ENCODE data around the gene CAMTA1. TPM values are rescaled to one million over a fixed set of nuclear protein-coding genes. Genes with fewer than 3 reads are reported as not detected.

CAMTA1 gene
- total RNA-seq, 1 experiment from 2014 or later, result 82.2 TPM

- no peaks in the 10 kb centered on the region for H3K9me3 ChIP-seq (ENCODE audit: control insufficient read depth, insufficient read depth, low read depth, low read length)
- H3K36me3 ChIP-seq (ENCODE audit: control insufficient read depth, insufficient read depth, low read length), result peaks cover 16% of the 10 kb centered on the region
- ChIA-PET CTCF (no interaction called here), POLR2A (no interaction called here)
- in situ Hi-C loops (cut with HindIII; ENCODE audit: low pct_unique_long_range_greater_than_20kb, low sequenced_read_pairs) (no loop called here), intact Hi-C loops (cut with micrococcal nuclease; ENCODE audit: unreplicated experiment) (no loop called here)
- DNase-seq (ENCODE audit: low read depth, low spot score) (peak; percentile 83), ATAC-seq (peak; percentile 96)
- H3K27me3 ChIP-seq (ENCODE audit: control insufficient read depth, insufficient read depth, low read length), result no peaks in the 10 kb centered on the region
- no TSS peak for BruUV-seq (replicated peaks)
- H3K4me1 ChIP-seq (ENCODE audit: control insufficient read depth, insufficient read depth, low read length), result peaks cover 16% of the 10 kb centered on the region
- TF ChIP-seq REST (IDR thresholded peaks at IDR 0.05; ENCODE audit: insufficient read depth in 1 of 2, low read depth in 2 of 2, low read length in 1 of 2), result no peak
- no peak for TF ChIP-seq TCF7L2 (IDR thresholded peaks at IDR 0.05; ENCODE audit: low read depth, low read length)
- no peak for TF ChIP-seq CTCF (IDR thresholded peaks at IDR 0.05)
- TF ChIP-seq SIN3A (IDR thresholded peaks at IDR 0.05; ENCODE audit: borderline replicate concordance, insufficient read depth, low read depth, low read length), result no peak; the same call in 1 of the 2 replicates
- no peak for TF ChIP-seq POLR2AphosphoS5 (IDR thresholded peaks at IDR 0.05; ENCODE audit: low read depth, low read length)
- H3K27ac ChIP-seq (ENCODE audit: low read length), result peak within 1 kb of the TSS; percentile 83
- peak within 1 kb of the TSS; percentile 65 to 66 for H3K4me3 ChIP-seq (ENCODE audit: low read depth in 2 of 2, low read length in 2 of 2)
Measured at GRCh38 chr1:7783826-7784491, 998.7 kb downstream of the CAMTA1 start, which contains the start of gene PER3. PER3 (plus strand) TSS chr1:7784291; CDS start chr1:7784878, 587 bp downstream.

GRCh38 chr1:7784492-7785071 lies 999.3 kb downstream of the CAMTA1 start:
- Histone ChIP-seq H3K4me3 (ENCODE audit: low read depth in 2 of 2, low read length in 2 of 2) (peak overlapping the region; percentile 65 to 66), H3K36me3 (ENCODE audit: control insufficient read depth, insufficient read depth, low read length) (peaks cover 15% of the 10 kb centered on the region), H3K4me1 (ENCODE audit: control insufficient read depth, insufficient read depth, low read length) (peaks cover 16% of the 10 kb centered on the region), H3K27me3 (ENCODE audit: control insufficient read depth, insufficient read depth, low read length) (no peaks in the 10 kb centered on the region), H3K27ac (ENCODE audit: low read length) (peak overlapping the region; percentile 72), H3K9me3 (ENCODE audit: control insufficient read depth, insufficient read depth, low read depth, low read length) (no peaks in the 10 kb centered on the region)
- in situ Hi-C loops (cut with HindIII; ENCODE audit: low pct_unique_long_range_greater_than_20kb, low sequenced_read_pairs), result no loop called here
- ATAC-seq, result peak; percentile 18; the same call in 1 of the 2 replicates
- DNase-seq (ENCODE audit: low read depth, low spot score), result no peak
- TF ChIP-seq TCF7L2 (IDR thresholded peaks at IDR 0.05; ENCODE audit: low read depth, low read length), result no peak
- no peak for TF ChIP-seq REST (IDR thresholded peaks at IDR 0.05; ENCODE audit: insufficient read depth in 1 of 2, low read depth in 2 of 2, low read length in 1 of 2)
- TF ChIP-seq SIN3A (IDR thresholded peaks at IDR 0.05; ENCODE audit: borderline replicate concordance, insufficient read depth, low read depth, low read length), result no peak
- TF ChIP-seq CTCF (IDR thresholded peaks at IDR 0.05), result no peak
- TF ChIP-seq POLR2AphosphoS5 (IDR thresholded peaks at IDR 0.05; ENCODE audit: low read depth, low read length), result no peak
- intact Hi-C loops (cut with micrococcal nuclease; ENCODE audit: unreplicated experiment), result no loop called here
- no TSS peak for BruUV-seq (replicated peaks)
- POLR2A ChIA-PET, result no interaction called here
- CTCF ChIA-PET, result interaction anchor here (0.6 kb wide), 1 partner anchor 322 kb away, joined by 5 read pairs; no protein-coding TSS in a partner anchor
